ENCODE results near the gene ANKRD18B.
A peak's percentile ranks its signal among the peaks of the same experiment; 100 is the strongest.
"Not testable (repeated sequence)": the region's sequence is repeated elsewhere in the genome, so short reads cannot be mapped to it uniquely, and the experiment has no call there.

ANKRD18B gene

GRCh38 chr9:33524306-33524947, 376 bp downstream of the ANKRD18B start:
- Histone ChIP-seq H3K4me3 (peak overlapping the region; percentile 19 to 46 (median 31)), H3K27ac (peak overlapping the region in 7 of 21 experiments; percentile 22 to 82 (median 32))

DNA sequence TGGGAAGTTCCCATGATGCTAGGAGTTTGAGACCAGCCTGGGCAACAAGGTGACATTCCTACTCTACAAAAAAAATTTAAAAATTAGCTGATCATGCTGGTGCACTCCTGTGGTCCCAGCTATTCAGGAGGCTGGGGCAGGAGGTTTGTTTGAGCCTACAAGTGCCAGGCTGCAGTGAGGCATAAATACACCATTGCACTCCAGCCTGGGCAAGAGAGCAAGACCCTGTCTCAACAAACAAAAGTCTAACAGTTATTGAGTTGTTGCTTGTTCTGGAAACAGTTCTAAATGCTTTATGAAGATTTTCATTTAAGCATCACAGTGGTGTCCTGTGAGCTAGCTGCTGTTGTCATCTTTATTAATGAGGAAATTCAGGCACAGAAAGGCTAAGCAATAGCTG, 4.0 kb downstream of the ANKRD18B start:
- not testable (repeated sequence) for H3K4me3 ChIP-seq, H3K27ac ChIP-seq

GRCh38 chr9:33533958-33534357, 9.9 kb downstream of the ANKRD18B start:
- not testable (repeated sequence) for H3K27ac ChIP-seq, H3K4me3 ChIP-seq

GRCh38 chr9:33535541-33535940, 11.5 kb downstream of the ANKRD18B start:
- H3K4me3 ChIP-seq: no peak overlapping the region
- no peak overlapping the region for H3K27ac ChIP-seq

- not testable (repeated sequence) for H3K27ac ChIP-seq, H3K4me3 ChIP-seq
Observed at GRCh38 chr9:33543463-33543862, 19.4 kb downstream of the ANKRD18B start.

DNA sequence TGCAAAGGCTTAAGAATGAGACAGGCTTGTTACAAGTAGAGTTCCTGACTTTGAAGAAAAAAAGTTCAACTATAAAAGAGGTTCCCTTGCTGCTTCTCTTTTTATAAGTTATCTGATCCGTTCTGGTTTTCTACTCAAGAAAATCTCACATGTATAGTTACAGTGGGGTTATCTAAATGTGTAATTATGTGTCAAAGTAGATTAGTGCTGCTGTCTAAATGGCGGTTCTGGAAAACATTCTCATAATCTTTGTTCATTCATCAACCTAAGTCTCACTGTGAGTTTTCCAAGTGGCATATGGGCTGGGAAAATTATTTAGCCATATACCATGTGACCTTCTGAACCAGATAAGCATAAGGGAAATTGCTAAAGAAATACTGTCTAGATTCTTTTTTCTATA, 21.7 kb downstream of the ANKRD18B start:
- not testable (repeated sequence) for H3K27ac ChIP-seq, H3K4me3 ChIP-seq

GRCh38 chr9:33548816-33549215, 24.8 kb downstream of the ANKRD18B start:
- H3K4me3 ChIP-seq, H3K27ac ChIP-seq: not testable (repeated sequence)

DNA sequence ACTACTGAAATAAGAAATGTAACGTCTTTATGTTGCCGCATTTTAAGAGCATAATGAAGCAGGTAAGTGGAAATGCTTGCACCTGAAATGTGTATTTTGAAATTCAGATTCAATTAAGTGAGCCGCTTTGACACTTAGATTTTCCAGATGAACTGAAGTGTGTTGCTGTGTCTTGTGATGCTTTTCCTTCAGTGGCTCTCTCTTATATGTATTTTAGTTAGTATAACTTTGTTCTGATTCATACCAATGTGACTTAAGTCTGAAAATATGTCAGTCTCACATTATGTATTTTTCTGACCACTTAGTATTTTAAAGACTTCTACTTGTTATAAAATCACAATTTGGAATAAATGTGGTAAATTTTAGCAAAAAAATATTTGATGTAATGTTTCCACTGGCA, 25.4 kb downstream of the ANKRD18B start:
- not testable (repeated sequence) for H3K27ac ChIP-seq, H3K4me3 ChIP-seq

DNA sequence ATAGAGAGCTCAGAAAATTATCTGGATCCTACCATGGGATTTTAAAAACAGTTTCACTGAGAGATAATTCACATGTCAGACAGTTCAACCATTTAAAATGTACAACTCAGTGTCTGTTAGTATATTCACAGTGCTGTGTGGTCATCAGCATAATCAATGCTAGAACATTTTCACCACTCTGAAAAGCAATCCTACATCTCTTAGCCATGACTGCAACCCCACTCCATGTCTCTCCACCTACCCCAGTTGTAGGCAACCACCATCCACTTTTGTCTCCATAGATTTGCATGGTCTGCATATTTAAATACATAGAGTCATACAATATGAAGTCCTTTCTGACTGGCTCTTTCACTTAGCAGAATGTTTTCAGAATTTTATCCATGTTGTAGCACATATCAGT, 27.1 kb downstream of the ANKRD18B start:
- H3K27ac ChIP-seq, H3K4me3 ChIP-seq: not testable (repeated sequence)

- not testable (repeated sequence) for H3K4me3 ChIP-seq, H3K27ac ChIP-seq
Observed at GRCh38 chr9:33552315-33552725, 28.3 kb downstream of the ANKRD18B start.

- H3K4me3 ChIP-seq, H3K27ac ChIP-seq: not testable (repeated sequence)
Observed at GRCh38 chr9:33560217-33560616, 36.2 kb downstream of the ANKRD18B start.

GRCh38 chr9:33562196-33562595, 38.1 kb downstream of the ANKRD18B start:
- H3K27ac ChIP-seq, H3K4me3 ChIP-seq: not testable (repeated sequence)

DNA sequence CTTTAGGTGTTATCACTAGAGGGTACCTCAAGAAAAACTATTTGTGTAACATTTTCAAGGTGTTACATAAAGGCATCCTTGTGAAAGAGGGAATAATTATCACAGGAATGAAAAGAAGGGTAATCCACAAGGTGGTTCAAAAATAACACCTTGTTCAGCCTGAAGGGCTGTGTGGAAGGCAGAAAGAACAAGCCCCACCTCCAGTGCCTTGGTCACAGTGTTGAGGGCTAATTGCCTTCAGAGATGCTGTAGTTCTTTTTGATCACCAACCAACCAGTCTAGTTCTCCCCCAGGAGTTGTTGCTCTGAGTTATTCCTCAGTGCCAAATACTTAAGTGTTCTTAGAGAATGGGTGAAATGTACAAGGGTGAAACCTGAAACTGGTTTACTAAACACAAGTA, 43.7 kb downstream of the ANKRD18B start:
- not testable (repeated sequence) for H3K27ac ChIP-seq, H3K4me3 ChIP-seq

GRCh38 chr9:33577786-33578185, 53.7 kb downstream of the ANKRD18B start:
- not testable (repeated sequence) for H3K4me3 ChIP-seq, H3K27ac ChIP-seq

- H3K4me3 ChIP-seq, H3K27ac ChIP-seq: not testable (repeated sequence)
Observed at GRCh38 chr9:33579996-33580395, 55.9 kb downstream of the ANKRD18B start.

- not testable (repeated sequence) for H3K4me3 ChIP-seq, H3K27ac ChIP-seq
Observed at GRCh38 chr9:33582686-33583085, 58.6 kb downstream of the ANKRD18B start.

DNA sequence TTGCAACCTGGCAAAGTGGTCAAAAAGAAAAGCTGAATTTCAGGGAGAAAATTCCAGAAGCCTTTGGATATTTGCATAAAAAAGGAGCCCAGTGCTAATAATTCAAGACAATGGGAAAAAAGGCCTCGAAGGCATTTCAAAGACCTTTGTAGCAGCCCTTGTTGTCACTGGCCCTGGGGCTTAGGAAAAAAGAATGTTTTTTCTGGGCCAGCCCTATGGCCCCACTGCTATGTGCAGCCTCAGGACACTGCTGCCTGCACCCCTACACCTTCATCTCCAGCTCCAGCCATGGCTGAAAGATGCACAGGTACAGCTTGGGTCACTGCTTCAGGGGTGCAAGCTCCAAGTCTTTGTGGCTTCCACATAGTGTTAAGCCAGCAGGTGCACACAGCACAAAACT, 62.1 kb downstream of the ANKRD18B start:
- H3K27ac ChIP-seq, H3K4me3 ChIP-seq: not testable (repeated sequence)

GRCh38 chr9:33587799-33588198, 63.7 kb downstream of the ANKRD18B start:
- not testable (repeated sequence) for H3K4me3 ChIP-seq, H3K27ac ChIP-seq

- not testable (repeated sequence) for H3K27ac ChIP-seq, H3K4me3 ChIP-seq
Observed at GRCh38 chr9:33588876-33589275, 64.8 kb downstream of the ANKRD18B start.

- H3K27ac ChIP-seq, H3K4me3 ChIP-seq: not testable (repeated sequence)
Observed at GRCh38 chr9:33590857-33591256, 66.8 kb downstream of the ANKRD18B start.

- not testable (repeated sequence) for H3K27ac ChIP-seq, H3K4me3 ChIP-seq
Observed at GRCh38 chr9:33596974-33597373, 72.9 kb downstream of the ANKRD18B start.

DNA sequence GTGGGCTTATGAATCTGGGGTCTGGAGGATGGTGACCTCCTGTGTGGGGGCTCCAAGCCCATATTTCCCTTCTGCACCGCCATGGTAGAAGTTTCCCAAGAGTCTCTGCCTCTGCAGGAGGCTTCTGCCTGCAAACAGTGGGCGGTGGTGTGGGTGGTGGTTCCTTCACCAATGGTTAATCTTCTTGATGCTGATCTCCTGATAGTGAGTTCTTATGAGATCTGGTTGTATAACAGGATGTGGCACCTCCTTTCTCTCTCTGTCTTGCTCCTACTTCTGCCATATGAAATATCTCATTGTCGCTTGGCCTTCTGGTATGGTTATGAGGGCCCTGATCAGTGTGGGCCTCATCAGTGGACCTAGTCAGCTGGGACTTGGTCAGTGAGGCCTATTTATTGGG, 73.3 kb downstream of the ANKRD18B start:
- not testable (repeated sequence) for H3K4me3 ChIP-seq, H3K27ac ChIP-seq

Data from skin epidermis (tissue), 12 donors.